Measurements from ENCODE around the gene PPIP5K1. TPM values are rescaled to one million over a fixed set of nuclear protein-coding genes. Genes with fewer than 3 reads are reported as not detected.

The PPIP5K1 gene
- total and polyA plus RNA-seq, 11 donors: 7.2 to 23.0 (median 15.3) TPM

DNA sequence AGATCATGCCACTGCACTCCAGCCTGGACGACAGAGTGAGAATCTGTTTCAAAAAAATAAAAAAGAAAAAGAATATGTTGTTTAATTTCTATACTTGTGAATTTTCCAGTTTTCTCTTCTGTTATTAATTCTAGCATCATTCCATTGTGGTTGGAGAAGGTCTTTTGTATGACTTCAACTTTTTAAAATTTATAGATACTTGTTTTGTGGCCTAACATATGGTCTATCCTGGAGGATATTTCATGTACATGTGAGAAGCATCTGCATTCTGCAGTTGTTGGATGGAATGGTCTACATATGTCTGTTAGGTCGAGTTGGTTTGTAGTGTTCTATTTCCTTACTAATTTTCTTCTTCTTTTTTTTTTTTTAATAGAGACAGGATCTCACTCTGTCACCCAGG, 37.0 kb downstream of the PPIP5K1 start:
- intact Hi-C loops (cut with DNase I): loop anchor here in 1 of 10 donors (10.0 kb wide), 1 partner anchor 328 kb away; the partner anchor contains the start of gene EPB42
- peaks cover 0 to 40% (median 12%) of the 10 kb centered on the region in 9 donors for H3K36me3 ChIP-seq
- WGBS, 4 donors: 72 to 82% (median 76%) methylated on average over 2 of the region's 2 CpGs

DNA sequence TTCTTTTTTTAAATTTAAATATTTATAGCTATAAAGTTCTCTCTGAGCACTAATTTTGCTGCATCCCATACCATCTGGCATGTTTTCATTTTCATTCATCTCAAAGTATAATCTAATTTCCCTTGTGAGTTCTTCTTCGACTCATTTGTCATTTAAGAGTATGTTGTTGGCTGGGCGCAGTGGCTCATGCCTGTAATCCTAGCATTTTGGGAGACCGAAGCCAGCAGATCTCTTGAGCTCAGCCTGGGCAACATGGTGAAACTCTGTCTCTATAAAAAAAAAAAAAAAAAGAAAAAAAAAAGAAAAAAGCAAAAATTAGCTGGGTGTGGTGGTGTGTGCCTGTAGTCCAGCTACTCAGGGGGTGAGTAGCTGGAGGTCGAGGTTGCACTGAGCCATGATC, 37.8 kb downstream of the PPIP5K1 start:
- ATAC-seq (no peak), DNase-seq (no peak)
- peaks cover 0 to 4% (median 0%) of the 10 kb centered on the region in 12 donors for H3K4me1 ChIP-seq
- H3K27me3 ChIP-seq: no peaks in the 10 kb centered on the region
- no peak overlapping the region for H3K27ac ChIP-seq
- intact Hi-C loops (cut with DNase I): loop anchor here in 1 of 10 donors (10.0 kb wide), 1 partner anchor 327 kb away; the partner anchor contains the start of gene EPB42
- 90 to 97% (median 94%) methylated on average over 4 of the region's 4 CpGs for WGBS, 4 donors
- H3K4me3 ChIP-seq: no peak overlapping the region
- peaks cover 0 to 7% (median 4%) of the 10 kb centered on the region in 12 donors for H3K9me3 ChIP-seq
- TF ChIP-seq, protein P1, sequence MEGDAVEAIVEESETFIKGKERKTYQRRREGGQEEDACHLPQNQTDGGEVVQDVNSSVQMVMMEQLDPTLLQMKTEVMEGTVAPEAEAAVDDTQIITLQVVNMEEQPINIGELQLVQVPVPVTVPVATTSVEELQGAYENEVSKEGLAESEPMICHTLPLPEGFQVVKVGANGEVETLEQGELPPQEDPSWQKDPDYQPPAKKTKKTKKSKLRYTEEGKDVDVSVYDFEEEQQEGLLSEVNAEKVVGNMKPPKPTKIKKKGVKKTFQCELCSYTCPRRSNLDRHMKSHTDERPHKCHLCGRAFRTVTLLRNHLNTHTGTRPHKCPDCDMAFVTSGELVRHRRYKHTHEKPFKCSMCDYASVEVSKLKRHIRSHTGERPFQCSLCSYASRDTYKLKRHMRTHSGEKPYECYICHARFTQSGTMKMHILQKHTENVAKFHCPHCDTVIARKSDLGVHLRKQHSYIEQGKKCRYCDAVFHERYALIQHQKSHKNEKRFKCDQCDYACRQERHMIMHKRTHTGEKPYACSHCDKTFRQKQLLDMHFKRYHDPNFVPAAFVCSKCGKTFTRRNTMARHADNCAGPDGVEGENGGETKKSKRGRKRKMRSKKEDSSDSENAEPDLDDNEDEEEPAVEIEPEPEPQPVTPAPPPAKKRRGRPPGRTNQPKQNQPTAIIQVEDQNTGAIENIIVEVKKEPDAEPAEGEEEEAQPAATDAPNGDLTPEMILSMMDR (IDR thresholded peaks at IDR 0.05): no peak
- no peak for TF ChIP-seq POLR2A (IDR thresholded peaks at IDR 0.05)
- peaks cover 0 to 43% (median 7%) of the 10 kb centered on the region in 9 donors for H3K36me3 ChIP-seq

More for the DNA sequence above, 37.0 kb downstream of the PPIP5K1 start:
- Histone ChIP-seq H3K27me3 (no peaks in the 10 kb centered on the region), H3K4me3 (no peak overlapping the region), H3K27ac (no peak overlapping the region), H3K9me3 (peaks cover 0 to under 1% (median 0%) of the 10 kb centered on the region in 12 donors), H3K4me1 (peaks cover 0 to 4% (median 0%) of the 10 kb centered on the region in 12 donors)
- ATAC-seq: no peak
- no peak for TF ChIP-seq POLR2A (IDR thresholded peaks at IDR 0.05)
- TF ChIP-seq, protein P1 (IDR thresholded peaks at IDR 0.05): no peak
- DNase-seq: no peak

DNA sequence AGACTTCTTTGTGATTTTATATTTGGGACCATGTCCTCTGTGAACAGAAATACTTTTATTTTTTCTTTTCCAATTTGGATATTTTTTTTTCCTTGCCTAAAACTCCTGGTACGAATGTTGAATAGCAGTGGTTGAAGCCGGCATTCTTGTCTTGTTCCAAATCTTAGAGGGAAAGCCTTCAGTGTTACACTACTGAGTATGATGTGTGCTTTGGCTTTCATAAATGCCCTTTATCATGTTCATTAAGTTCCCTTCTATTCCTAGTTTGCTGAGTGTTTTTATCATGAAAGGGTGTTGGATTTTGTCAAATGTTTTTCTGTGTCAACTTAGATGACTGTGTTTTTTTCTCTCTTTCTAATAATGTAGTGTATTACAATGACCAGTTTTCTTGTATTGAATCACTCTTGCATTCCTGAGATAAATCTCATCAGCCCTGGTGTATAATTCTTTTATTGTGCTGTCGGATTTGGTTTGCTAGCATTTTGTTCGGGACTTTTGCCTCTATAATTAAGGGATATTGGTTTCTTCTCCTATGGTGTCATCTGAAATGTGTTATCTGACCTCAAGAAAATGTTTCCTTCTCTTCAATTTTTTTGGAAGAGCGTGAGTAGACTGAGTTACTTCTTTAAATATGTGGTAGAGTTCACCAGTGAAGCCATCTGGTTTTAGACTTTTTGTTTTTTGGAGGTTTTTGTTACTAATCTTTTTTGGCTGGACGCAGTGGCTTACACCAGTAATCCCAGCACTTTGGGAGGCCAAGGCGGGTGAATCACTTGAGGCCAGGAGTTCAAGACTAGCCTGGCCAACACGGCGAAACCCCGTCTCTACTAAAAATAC, 39.3 kb downstream of the PPIP5K1 start:
- Histone ChIP-seq H3K27ac (peak overlapping the region in 2 of 12 donors; percentile 17 to 26), H3K4me3 (no peak overlapping the region), H3K9me3 (peaks cover 0 to 7% (median 4%) of the 10 kb centered on the region in 12 donors), H3K27me3 (no peaks in the 10 kb centered on the region), H3K4me1 (peaks cover 0 to 4% (median 0%) of the 10 kb centered on the region in 12 donors), H3K36me3 (peaks cover 0 to 31% (median 5%) of the 10 kb centered on the region in 9 donors)
- 67 to 78% (median 70%) methylated on average over 10 of the region's 10 CpGs for WGBS, 4 donors
- no peak for TF ChIP-seq POLR2A (IDR thresholded peaks at IDR 0.05)
- TF ChIP-seq, protein P1 (IDR thresholded peaks at IDR 0.05): no peak
- DNase-seq (peak in 1 of 5 donors; percentile 26), ATAC-seq (peak in 2 of 4 donors; percentile 33 to 36)
- intact Hi-C loops (cut with DNase I): loop anchor here in 1 of 10 donors (10.0 kb wide), 1 partner anchor 326 kb away; the partner anchor contains the start of gene EPB42

DNA sequence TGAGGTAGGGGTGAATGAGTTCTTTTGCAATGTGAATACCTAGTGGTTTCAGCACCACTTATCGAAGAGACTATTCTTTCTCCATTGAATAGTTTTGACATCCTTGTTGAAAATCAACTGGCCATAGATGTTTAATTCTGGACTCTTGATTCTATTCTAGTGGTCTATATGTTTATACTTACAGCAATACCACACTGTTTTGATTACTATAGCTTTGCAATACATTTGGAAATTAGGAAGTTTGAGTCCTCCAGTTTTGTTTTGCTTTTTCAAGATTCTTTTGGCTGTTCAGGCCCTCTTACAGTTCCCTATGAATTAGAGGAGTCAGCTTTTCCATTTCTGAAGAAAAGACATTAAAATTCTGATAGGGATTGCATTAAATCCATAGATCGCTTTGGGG, 42.5 kb downstream of the PPIP5K1 start:
- ATAC-seq (no peak), DNase-seq (no peak)
- peaks cover 0 to 4% (median 0%) of the 10 kb centered on the region in 12 donors for H3K4me1 ChIP-seq
- no peak overlapping the region for H3K27ac ChIP-seq
- intact Hi-C loops (cut with DNase I): loop anchor here in 1 of 10 donors (5.0 kb wide), 1 partner anchor 305 kb away; no protein-coding TSS in a partner anchor
- H3K36me3 ChIP-seq: peaks cover 0 to 18% (median 0%) of the 10 kb centered on the region in 9 donors
- H3K4me3 ChIP-seq: no peak overlapping the region
- peaks cover 0 to 15% (median 5%) of the 10 kb centered on the region in 12 donors for H3K9me3 ChIP-seq
- TF ChIP-seq, protein P1 (IDR thresholded peaks at IDR 0.05): no peak
- no peak for TF ChIP-seq POLR2A (IDR thresholded peaks at IDR 0.05)
- H3K27me3 ChIP-seq: no peaks in the 10 kb centered on the region
- 98 to 100% (median 98%) methylated on average over 2 of the region's 2 CpGs for WGBS, 4 donors

Data from heart left ventricle (tissue), 16 donors.